Measurements from ENCODE around the gene TOMM40L. TPM values are rescaled to one million over a fixed set of nuclear protein-coding genes. Genes with fewer than 3 reads are reported as not detected.

TOMM40L gene
- polyA plus RNA-seq, 1 donor (not counting 4 experiments of a cell fraction or from before 2014, with no cell fraction given): 14.4 TPM

DNA sequence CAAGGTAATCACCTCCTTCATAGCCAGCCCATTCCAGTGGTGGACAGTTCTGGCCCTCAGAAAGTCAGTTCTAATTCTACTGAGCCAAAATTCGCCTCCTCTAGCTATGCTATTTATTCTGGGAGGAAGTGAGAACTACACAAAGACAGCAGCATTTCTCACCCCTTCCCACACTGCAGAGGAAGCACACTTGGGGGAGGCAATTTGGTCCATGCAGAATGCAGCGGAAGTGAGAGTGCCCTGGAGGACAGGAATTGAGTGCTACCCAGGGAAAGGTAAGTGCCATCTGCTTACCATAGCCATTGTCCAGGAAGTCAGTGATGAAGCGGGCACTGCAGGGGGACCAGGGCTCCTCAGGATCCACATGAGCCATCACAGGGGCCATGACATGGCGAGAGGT, 30.7 kb upstream of the TOMM40L start:
- H3K36me3 ChIP-seq (ENCODE audit: control insufficient read depth in 2 of 2, extremely low read depth in 1 of 2, insufficient read depth in 2 of 2, low read length in 2 of 2): no peaks in the 10 kb centered on the region
- no peak overlapping the region for H3K9ac ChIP-seq (ENCODE audit: control insufficient read depth, extremely low read depth, insufficient read depth, low read length)
- H2AFZ ChIP-seq (ENCODE audit: control insufficient read depth, low read length): no peak overlapping the region
- TF ChIP-seq EZH2 (IDR thresholded peaks at IDR 0.05; ENCODE audit: low read length): no peak
- TF ChIP-seq, protein P1, sequence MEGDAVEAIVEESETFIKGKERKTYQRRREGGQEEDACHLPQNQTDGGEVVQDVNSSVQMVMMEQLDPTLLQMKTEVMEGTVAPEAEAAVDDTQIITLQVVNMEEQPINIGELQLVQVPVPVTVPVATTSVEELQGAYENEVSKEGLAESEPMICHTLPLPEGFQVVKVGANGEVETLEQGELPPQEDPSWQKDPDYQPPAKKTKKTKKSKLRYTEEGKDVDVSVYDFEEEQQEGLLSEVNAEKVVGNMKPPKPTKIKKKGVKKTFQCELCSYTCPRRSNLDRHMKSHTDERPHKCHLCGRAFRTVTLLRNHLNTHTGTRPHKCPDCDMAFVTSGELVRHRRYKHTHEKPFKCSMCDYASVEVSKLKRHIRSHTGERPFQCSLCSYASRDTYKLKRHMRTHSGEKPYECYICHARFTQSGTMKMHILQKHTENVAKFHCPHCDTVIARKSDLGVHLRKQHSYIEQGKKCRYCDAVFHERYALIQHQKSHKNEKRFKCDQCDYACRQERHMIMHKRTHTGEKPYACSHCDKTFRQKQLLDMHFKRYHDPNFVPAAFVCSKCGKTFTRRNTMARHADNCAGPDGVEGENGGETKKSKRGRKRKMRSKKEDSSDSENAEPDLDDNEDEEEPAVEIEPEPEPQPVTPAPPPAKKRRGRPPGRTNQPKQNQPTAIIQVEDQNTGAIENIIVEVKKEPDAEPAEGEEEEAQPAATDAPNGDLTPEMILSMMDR (optimal IDR thresholded peaks at IDR 0.05 in 1 of 3, IDR thresholded peaks at IDR 0.05 in 1 of 3, conservative IDR thresholded peaks at IDR 0.05 in 1 of 3; ENCODE audit: extremely low read depth in 1 of 3, insufficient read depth in 2 of 3, low read length in 3 of 3): no peak
- no peak overlapping the region for H3K4me2 ChIP-seq (ENCODE audit: control insufficient read depth, extremely low read depth, insufficient read depth, low read depth, low read length)
- H3K79me2 ChIP-seq (ENCODE audit: control insufficient read depth, insufficient read depth, low read length): no peaks in the 10 kb centered on the region
- no peak for FAIRE-seq
- no peaks in the 10 kb centered on the region for H3K27me3 ChIP-seq (ENCODE audit: control insufficient read depth, extremely low read depth, insufficient read depth, low read length)
- no peaks in the 10 kb centered on the region for H4K20me1 ChIP-seq (ENCODE audit: control insufficient read depth, extremely low read depth, insufficient read depth, low read length)
- no peak for DNase-seq (ENCODE audit: low read depth, low spot score)
- no peaks in the 10 kb centered on the region for H3K9me3 ChIP-seq (ENCODE audit: control insufficient read depth, low read depth, low read length)
- dilution Hi-C loops (cut with MboI; ENCODE audit: extremely low pct_ligation_motif_present, low sequenced_read_pairs): no loop called here
- H3K9me1 ChIP-seq (ENCODE audit: control insufficient read depth, extremely low read depth, insufficient read depth, low read length): no peaks in the 10 kb centered on the region
- peaks cover 25% of the 10 kb centered on the region for H3K4me1 ChIP-seq (ENCODE audit: control insufficient read depth, extremely low read depth, insufficient read depth, low read length)
- H3K4me3 ChIP-seq (ENCODE audit: control insufficient read depth in 2 of 3, extremely low read depth in 1 of 3, insufficient read depth in 2 of 3, low read depth in 1 of 3, low read length in 3 of 3): no peak overlapping the region
- no peak overlapping the region for H3K27ac ChIP-seq (ENCODE audit: control insufficient read depth, insufficient read depth, low read length)

DNA sequence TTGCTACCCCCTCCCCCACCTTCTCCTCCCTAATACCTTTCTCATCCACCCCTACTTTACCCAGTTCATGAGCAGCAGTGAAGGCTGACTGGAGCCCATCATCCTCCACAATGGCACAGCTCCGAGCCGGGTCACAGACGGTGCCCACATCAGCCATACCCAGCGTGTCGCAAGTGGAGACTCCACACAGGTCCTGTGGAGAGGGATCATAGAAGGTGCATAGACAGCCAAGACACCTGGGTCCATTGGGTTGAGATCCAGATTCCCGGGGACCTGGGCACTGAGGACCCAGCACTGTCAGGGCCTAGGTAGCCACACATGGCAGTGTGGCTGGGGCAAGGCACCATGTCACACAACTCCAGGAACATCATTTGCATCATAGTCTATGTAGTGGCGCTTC, 29.7 kb upstream of the TOMM40L start:
- no peak overlapping the region for H3K4me3 ChIP-seq (ENCODE audit: control insufficient read depth in 2 of 3, extremely low read depth in 1 of 3, insufficient read depth in 2 of 3, low read depth in 1 of 3, low read length in 3 of 3)
- H3K9ac ChIP-seq (ENCODE audit: control insufficient read depth, extremely low read depth, insufficient read depth, low read length): no peak overlapping the region
- dilution Hi-C loops (cut with MboI; ENCODE audit: extremely low pct_ligation_motif_present, low sequenced_read_pairs): no loop called here
- DNase-seq (ENCODE audit: low read depth, low spot score): no peak
- no peak overlapping the region for H2AFZ ChIP-seq (ENCODE audit: control insufficient read depth, low read length)
- H3K27me3 ChIP-seq (ENCODE audit: control insufficient read depth, extremely low read depth, insufficient read depth, low read length): no peaks in the 10 kb centered on the region
- no peak for FAIRE-seq
- no peaks in the 10 kb centered on the region for H3K9me3 ChIP-seq (ENCODE audit: control insufficient read depth, low read depth, low read length)
- H3K27ac ChIP-seq (ENCODE audit: control insufficient read depth, insufficient read depth, low read length): no peak overlapping the region
- no peaks in the 10 kb centered on the region for H4K20me1 ChIP-seq (ENCODE audit: control insufficient read depth, extremely low read depth, insufficient read depth, low read length)
- no peaks in the 10 kb centered on the region for H3K79me2 ChIP-seq (ENCODE audit: control insufficient read depth, insufficient read depth, low read length)
- H3K4me2 ChIP-seq (ENCODE audit: control insufficient read depth, extremely low read depth, insufficient read depth, low read depth, low read length): no peak overlapping the region
- no peaks in the 10 kb centered on the region for H3K36me3 ChIP-seq (ENCODE audit: control insufficient read depth in 2 of 2, extremely low read depth in 1 of 2, insufficient read depth in 2 of 2, low read length in 2 of 2)
- H3K4me1 ChIP-seq (ENCODE audit: control insufficient read depth, extremely low read depth, insufficient read depth, low read length): peaks cover 35% of the 10 kb centered on the region
- no peak for TF ChIP-seq EZH2 (IDR thresholded peaks at IDR 0.05; ENCODE audit: low read length)
- TF ChIP-seq, protein P1 (optimal IDR thresholded peaks at IDR 0.05 in 1 of 3, IDR thresholded peaks at IDR 0.05 in 1 of 3, conservative IDR thresholded peaks at IDR 0.05 in 1 of 3; ENCODE audit: extremely low read depth in 1 of 3, insufficient read depth in 2 of 3, low read length in 3 of 3): no peak
- H3K9me1 ChIP-seq (ENCODE audit: control insufficient read depth, extremely low read depth, insufficient read depth, low read length): no peaks in the 10 kb centered on the region
